ENCODE measurements around the gene EPHA6.

The EPHA6 gene

DNA sequence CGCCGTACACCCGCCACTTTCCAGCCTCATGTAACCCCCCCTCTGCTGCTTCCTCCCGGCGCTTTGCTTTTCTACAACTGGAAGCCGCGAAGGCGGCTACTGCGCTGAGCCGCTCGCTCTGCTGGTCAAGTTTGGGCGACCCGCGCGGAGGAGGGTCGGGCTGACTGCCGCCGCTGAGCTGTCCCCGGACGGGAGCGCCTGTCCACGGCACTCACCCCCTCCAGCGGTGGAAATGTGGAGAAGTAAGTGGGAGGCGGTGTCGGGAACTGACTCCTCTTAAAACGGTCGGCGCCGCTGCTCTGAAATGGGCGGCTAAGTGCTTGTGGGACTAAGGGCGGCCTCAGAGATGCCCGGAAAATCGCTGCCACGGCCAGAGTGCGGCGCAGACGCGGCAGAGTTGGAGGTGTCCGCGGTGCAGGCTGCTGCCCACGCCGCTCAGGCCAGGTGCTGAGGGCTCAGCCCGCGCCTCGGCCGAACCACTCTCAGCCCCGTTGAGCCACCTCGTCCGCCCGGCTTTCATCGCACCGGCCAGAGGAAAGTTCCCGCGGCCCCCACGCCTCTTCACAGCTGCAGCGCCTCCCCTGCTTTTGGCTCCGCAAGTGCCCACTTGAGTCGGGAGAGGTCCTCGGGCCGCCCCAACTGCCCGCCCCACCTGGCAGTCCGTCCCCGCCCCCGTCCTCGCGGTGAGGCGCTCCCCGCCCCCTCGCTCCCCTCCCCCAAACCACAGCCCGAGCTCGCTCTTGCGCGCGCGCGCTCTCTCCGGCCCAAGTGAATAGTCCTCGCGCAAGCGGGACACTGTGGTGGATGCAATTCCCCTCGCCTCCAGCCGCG, at the start of gene EPHA6:
Gene EPHA6, plus strand, starts transcription at position 775 of the 831 bp plus-strand sequence.
- DNase-seq: no peak

DNA sequence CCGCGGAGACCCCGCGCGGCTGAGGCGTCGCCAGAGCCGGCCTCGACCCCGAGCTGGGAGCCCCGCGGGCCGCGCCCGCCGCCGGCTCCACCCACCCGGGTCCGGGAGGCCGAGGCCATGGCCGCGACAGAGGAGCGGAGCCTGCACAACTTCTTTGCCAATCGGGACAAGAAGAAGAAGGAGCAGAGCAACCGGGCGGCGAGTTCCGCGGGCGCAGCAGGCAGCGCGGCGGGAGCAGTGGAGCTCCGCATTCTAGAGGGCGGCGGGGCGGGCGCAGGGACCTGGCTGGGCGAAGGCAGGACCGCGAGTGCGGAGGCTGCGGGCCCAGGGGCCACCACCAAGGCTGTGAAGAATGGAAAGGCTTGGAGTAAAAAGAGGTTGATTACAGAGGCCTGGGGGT, 37.6 kb upstream of the EPHA6 start:
- DNase-seq: no peak

DNA sequence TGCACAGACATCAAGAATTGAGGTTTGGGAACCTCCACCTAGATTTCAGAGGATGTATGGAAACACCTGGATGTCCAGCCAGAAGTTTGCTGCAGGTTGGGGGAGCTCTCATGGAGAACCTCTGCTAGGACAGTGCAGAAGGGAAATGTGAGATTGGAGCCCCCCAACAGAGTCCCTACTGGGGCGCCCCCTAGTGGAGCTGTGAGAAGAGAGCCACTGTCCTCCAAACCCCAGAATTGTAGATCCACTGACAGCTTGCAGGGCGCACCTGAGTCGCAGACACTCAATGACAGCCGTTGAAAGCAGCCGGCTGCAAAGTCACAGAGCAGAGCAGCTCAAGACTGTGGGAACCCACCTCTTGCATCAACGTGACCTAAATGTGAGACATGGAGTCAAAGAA, 34.6 kb upstream of the EPHA6 start:
- no peak for DNase-seq

DNA sequence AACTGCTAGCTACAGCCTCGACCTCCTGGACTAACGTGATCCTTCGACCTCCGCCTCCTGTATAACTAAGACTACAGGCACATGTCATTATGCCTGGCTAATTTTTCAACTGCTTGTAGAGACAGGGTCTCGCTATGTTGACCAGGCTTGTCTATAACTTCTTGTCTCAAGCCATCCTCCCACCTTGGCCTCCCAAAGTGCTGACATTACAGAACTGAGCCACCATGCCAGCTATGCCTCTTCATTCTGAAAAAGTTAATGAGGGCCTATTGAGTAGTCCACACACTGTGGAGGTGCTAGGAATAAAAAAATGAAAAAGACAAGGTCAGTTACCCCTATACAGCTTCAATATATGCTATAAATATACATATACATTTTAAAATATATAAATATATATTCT, 18.3 kb upstream of the EPHA6 start:
- no peak for DNase-seq

DNA sequence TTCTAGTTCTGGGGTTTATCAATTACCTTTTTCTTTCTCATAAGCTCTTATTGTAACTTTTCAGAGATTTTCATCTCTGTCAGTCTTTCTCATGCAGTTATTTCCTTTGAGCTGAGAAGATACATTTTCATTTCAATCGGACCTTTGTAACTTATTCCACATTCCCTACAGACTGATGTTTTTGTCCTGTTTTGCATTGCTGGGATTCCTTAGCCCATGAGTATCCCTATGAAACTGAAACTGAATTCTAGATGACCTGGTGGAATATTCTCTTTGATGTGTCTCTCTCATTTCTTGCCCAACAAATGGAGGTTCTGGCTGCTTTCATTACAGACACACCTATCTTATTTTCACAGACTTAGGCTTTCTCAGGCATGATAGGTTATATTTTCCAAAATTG, 10.5 kb upstream of the EPHA6 start:
- DNase-seq: no peak

GRCh38 chr3:96806341-96806740, 8.1 kb upstream of the EPHA6 start:
- no peak for DNase-seq

DNA sequence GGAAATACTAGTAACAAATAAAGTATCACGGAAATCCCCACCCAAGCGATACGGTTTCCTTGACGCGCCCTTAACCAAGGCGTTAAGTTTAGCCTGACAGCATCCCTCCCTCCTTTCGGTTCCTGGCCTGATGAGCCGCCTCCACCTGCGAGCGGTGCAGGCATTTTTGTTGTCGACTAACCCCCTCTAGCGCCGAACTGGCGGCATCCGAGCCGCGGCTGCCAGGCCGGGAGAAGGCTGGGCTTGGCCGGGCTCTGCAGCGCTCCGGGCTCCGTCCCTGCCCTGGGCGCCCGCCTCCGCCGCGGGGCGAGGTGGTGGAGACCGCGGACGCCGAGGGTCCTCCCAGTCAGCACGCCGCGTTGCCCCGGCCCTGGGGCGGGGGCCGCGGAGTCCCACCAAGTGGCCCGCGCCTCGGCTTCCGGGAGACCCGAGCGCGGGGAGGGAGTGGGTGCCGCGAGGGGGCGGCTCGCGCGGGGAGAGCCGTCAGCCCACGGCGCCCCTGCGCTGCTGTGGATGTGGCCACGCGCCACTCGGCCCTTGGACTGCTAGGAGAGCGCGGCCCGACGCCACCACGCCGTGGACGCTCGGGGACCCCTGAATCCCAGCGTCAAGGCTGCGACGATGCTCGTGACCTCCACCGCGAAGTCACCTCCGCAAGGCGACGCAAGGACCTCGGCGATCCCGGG, 1.1 kb upstream of the EPHA6 start:
- DNase-seq: peak; percentile 41

DNA sequence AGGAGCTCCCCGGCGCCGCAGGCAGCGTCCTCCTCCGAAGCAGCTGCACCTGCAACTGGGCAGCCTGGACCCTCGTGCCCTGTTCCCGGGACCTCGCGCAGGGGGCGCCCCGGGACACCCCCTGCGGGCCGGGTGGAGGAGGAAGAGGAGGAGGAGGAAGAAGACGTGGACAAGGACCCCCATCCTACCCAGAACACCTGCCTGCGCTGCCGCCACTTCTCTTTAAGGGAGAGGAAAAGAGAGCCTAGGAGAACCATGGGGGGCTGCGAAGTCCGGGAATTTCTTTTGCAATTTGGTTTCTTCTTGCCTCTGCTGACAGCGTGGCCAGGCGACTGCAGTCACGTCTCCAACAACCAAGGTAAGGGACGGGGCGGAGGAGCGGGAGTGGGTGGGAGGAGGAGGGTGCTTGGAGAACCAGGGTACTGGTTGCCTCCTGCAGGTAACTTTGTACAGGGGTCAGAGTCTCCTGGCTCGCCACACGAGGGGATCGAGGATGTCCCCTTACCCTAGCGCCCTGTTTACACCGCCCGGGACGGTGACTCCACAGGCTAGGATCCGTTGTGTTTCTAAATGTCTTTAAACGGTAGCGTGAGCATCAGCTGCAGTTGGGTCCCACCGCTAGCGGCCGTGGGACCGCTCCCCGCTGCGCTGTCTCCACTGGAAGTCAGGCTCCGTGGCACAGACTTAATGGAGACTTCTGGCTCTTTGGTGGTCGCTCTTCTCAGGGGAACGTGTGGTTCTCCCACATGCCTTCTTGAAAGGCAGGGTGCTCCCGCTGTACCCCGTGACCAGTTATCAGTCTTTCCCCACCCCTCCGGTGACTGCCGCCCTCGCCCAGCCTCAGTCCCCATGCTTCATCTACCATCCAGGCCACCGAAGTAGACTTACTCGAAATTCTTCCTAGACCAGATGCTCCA, 515 bp downstream of the EPHA6 start:
- DNase-seq: no peak

DNA sequence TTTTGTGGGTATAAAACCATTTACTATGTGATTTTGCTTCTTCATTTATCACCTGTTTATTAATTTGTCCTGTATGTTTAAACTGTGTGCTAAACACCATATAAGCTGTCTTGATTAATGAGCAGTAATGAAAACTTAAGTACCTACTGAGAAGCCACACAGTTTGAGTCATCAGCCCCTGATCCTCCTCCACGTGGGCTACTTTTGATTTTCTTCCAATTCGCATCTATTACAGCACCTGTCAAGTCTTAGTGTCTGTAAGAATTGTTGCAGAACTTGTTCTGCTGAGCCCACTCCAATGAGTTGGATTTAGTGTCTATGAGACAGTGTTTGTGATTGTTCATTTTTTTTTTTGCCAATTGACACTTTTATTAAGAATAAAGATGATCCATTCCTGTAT, 16.8 kb downstream of the EPHA6 start:
- DNase-seq: no peak

DNA sequence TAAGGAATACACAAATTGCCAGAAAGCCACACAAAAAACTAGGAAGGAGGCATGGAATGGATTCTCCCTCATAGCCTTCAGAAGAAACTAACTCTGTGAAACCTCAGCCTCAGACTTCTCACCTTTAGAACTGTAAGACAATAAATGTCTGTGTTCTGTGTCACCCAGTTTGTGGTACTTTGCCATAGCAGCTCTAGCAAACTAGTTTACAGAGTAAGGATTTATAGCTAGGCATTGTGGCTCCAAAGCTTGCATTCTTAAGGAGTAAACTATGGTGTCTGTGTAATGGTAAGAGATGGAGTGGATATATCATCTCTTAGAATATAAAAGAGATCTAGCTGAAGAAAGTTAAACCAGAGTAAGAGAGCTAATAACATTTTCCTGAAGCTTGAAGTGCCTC, 18.9 kb downstream of the EPHA6 start:
- no peak for DNase-seq

- DNase-seq: no peak
Measured at GRCh38 chr3:96836153-96836915, 21.9 kb downstream of the EPHA6 start.

DNA sequence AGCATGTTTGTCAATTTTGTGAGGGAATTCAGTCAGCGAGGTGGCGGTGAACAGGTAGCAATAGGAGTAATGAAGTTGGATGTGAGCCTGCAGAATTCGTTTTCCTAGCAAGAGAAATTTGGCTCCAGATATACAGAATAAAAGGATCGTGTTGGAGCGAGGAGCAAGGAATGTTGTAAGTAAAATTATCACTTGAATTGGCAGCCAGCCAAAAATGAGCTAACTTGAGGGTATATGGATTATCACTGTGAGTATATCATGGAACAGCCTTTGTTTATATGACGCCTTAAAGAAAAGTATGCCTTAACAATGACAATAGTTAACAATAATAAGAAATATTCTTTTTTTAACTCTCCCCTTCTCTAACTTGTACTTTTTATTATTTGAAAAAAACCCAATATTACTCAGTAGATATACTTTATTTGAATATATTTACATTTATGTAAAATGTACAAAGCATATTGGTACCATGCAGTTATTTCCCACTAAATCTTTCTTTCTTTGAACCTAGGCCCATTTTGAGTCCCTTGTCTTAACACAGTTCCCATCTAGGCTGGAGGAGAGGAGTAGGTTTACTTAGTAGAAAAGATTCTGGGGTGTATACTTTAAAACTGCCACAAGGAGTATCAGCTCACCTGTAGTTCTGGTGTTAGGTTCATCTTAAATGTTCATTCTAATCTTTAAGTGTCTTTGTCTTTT, 29.3 kb downstream of the EPHA6 start:
- DNase-seq: no peak

- DNase-seq: no peak
Measured at GRCh38 chr3:96844204-96844514, 29.8 kb downstream of the EPHA6 start.

DNA sequence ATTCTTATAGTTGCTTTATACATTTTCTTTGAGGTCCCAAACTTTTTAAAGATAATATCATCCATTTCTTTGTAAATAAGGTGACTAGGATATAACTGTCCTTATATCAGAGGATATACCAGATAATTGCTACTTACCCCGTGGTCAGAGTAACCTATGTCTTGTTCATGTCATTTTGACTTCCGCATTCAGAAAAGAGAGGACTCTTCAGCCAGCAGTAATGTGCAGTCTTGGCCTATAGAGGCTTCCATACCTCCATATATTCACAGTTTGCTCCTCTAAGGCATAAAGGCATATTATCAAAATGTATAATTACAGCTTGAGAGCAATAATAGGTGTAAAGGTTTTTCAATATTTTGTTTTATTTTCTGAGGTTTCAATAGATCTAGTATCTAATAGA, 38.5 kb downstream of the EPHA6 start:
- no peak for DNase-seq

GRCh38 chr3:96860882-96861281, 46.5 kb downstream of the EPHA6 start:
- no peak for DNase-seq

- no peak for DNase-seq
Measured at GRCh38 chr3:96863129-96863740, 48.8 kb downstream of the EPHA6 start.

- DNase-seq: no peak
Measured at GRCh38 chr3:96865605-96866004, 51.2 kb downstream of the EPHA6 start.

DNA sequence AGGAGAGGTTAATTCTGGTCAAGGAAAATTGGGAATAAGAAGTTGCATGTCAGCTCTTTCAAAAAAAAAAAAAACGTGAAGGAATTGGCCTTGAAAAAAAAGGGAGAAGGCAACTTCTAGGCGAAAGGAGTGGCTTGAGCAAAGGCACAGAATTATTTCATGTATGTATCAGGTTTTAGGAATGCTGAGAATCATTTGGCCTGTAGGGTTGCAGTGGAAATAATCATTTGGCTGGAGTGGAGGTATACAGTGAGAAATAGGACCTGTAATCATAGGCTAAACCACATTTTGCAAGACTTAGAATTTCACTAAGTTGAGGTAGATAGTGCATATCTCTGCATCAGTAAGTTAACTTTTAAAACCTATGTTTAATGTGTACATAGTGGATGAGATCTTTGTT, 54.9 kb downstream of the EPHA6 start:
- no peak for DNase-seq

- DNase-seq: no peak
Measured at GRCh38 chr3:96877510-96877909, 63.1 kb downstream of the EPHA6 start.

- no peak for DNase-seq
Measured at GRCh38 chr3:96900031-96900430, 85.6 kb downstream of the EPHA6 start.

DNA sequence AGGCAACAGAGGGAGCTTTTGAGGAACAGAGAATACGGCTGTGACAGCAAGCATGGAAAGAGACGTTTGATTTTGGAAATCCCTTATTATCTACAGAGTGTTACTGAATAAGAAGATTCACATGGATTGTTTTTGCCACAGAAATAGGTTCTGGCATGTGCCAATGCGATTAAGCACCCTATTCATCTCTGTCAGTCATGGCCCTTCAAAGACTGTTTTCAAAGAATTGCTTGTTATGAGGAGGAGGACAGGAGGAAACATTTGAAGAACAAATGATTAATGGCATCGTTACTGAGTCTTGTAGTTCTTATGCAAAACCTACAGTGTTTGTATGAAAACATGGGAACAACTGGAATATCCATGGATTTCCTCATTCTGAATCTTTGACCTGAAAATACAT, 86.2 kb downstream of the EPHA6 start:
- DNase-seq: no peak

DNA sequence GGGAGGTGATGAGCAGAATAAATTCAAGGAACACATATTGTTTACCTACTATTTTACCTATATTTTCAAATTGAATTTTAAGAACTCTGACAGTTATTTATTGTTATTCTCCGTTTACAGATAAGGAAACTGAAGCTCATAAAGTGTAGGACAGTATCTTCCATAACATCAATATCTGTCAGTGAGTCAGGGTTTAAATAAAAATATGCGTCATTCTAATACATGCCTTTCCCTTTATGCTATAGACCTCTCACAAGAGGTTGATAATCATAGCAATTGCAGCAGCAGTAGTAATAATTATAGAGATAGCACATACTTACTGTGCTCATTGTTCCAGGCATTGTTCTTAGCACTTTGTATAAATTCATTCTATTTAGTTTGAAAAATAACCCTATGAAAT, 101.1 kb downstream of the EPHA6 start:
- no peak for DNase-seq

Measured in stimulated activated CD4-positive, alpha-beta T cell treated with anti-CD3 and anti-CD28 coated beads, Interleukin-12 subunit alpha, Interleukin-12 subunit beta, amount 100 ng/mL, for 4 hours (primary cell).